CD4-positive, alpha-beta T cell treated with Interleukin-15 for 4 hours (primary cell): ENCODE data around the gene POLA1.
"Not testable (repeated sequence)": the region's sequence is repeated elsewhere in the genome, so short reads cannot be mapped to it uniquely, and the experiment has no call there.

Experiments used
- DNase-seq: peaks from one replicate; pipeline ENCODE4 v3.0.0-alpha.2; 2020; ENCODE audit warnings: low spot score

Gene POLA1, protein sequence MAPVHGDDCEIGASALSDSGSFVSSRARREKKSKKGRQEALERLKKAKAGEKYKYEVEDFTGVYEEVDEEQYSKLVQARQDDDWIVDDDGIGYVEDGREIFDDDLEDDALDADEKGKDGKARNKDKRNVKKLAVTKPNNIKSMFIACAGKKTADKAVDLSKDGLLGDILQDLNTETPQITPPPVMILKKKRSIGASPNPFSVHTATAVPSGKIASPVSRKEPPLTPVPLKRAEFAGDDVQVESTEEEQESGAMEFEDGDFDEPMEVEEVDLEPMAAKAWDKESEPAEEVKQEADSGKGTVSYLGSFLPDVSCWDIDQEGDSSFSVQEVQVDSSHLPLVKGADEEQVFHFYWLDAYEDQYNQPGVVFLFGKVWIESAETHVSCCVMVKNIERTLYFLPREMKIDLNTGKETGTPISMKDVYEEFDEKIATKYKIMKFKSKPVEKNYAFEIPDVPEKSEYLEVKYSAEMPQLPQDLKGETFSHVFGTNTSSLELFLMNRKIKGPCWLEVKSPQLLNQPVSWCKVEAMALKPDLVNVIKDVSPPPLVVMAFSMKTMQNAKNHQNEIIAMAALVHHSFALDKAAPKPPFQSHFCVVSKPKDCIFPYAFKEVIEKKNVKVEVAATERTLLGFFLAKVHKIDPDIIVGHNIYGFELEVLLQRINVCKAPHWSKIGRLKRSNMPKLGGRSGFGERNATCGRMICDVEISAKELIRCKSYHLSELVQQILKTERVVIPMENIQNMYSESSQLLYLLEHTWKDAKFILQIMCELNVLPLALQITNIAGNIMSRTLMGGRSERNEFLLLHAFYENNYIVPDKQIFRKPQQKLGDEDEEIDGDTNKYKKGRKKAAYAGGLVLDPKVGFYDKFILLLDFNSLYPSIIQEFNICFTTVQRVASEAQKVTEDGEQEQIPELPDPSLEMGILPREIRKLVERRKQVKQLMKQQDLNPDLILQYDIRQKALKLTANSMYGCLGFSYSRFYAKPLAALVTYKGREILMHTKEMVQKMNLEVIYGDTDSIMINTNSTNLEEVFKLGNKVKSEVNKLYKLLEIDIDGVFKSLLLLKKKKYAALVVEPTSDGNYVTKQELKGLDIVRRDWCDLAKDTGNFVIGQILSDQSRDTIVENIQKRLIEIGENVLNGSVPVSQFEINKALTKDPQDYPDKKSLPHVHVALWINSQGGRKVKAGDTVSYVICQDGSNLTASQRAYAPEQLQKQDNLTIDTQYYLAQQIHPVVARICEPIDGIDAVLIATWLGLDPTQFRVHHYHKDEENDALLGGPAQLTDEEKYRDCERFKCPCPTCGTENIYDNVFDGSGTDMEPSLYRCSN (N-terminal part only)

DNA sequence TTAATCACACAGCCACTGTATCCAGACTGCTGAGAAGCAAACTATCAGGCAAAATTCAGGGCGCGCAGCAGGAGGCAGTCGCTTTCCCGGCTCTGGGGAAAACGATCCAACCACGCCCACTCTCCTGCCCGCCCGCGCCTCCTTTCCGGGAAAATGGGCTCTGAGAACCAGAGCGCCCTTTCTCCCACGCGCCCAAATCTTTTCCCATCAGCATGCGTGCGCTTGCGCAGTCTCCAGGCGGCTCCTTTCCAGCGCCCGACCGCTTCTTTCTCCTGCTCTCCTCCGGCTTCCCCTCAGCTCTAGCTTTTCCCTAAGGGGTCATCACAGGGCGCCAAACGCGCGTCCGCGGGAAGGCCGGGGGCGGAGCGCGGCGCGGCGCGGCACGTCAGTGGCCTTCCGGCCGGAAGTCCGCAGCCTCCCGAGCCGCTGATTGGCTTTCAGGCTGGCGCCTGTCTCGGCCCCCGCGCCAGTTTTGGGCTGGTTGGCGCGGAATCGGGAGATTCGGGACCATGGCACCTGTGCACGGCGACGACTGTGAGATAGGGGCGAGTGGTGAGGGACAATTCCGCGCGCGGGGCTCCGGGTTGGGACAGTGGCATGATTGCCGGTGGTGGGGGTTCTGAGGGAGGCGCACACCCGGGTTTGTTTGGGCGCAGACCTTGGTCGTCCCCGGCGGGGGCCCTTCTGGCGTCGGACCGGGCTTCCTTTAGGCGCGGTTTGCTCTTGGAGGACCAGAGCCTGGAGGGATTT is at the start of gene POLA1:
Gene POLA1 (plus strand): TSS at position 466 of the 750 bp plus-strand sequence. CDS start 44 bp downstream, at position 510.
- peak; percentile 50 for DNase-seq

DNA sequence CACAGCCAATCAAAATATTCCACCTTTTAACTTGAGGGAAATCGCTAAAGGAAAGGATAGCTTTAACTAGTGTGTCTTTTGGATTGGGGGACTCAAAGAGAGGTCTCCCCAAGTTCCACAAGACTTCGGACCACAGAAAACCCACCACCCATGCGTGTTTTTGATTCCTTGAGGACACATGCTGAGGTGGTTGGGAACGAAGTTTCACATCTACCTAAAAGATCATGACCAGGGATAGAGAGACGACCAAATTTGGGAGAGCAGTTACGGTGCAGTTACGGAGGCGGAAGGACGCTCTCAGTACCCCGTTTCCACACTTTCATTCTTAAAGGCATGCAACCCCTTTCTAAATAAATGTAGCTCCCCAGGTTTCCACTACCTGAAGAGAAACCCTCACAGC is 47.7 kb upstream of the POLA1 start:
- no peak for DNase-seq

DNA sequence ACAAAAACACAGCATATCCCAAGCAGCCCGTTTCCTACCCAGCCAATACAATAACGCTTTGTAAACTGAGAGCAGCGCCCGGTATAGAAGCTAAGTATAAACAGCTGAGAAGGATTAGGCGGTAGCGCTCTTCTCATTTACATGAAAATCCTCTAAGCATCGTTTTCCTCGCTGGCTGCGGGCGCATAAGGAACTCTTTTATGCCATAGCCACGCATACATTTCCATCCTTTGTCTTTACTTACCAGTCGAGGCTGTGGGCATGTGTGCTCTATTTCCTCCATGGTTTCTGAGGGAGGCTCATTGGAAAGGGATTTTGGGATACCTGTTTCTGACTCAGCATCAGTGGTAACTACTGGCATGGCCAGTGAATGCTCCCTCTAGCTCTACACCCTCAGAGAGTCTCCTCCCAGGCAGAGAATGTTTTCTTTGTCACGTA is 47.0 kb upstream of the POLA1 start:
- no peak for DNase-seq

DNA sequence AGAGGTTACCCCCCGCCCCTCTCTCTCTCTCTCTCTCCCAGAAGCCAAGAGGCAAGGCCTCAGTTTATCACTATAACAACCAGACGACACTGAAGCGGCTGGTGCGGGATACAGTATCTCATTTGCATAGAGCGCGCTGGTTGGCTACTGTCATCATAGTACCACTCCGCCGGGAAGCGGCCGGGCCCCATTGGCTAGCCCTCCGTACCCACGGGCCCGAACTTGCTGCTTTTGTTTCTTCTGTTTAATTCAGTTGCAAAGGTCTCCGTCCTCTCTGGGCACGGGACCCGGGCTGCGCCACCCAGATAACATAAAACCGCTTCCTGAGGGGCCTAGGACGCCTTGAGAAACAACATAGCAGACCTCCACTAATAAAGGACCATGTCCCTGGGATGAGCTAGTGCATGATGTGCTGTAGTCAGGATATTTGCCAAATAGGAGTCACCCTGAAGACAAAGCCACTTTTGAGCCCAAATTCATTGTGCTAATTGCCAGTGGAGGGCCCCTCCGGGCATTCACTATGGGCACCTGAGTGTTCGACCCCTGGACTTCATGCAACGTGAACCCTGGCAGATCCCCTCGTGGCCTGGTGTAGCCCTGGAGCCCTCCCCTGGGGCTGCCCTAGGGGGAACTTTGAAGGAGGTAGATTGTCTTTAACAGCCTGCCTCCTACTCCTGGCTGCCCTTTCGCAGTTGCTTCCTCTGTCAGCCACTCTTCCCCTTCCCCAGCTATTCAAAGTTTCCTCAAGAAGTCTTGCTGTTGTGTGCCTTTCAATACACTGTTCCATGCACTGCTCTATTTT is 46.3 kb upstream of the POLA1 start, which contains the start of gene PCYT1B:
Gene PCYT1B (minus strand): TSS at position 91 of the 802 bp plus-strand sequence. CDS start 242 bp downstream, outside the sequence.
- DNase-seq = peak; percentile 30

DNA sequence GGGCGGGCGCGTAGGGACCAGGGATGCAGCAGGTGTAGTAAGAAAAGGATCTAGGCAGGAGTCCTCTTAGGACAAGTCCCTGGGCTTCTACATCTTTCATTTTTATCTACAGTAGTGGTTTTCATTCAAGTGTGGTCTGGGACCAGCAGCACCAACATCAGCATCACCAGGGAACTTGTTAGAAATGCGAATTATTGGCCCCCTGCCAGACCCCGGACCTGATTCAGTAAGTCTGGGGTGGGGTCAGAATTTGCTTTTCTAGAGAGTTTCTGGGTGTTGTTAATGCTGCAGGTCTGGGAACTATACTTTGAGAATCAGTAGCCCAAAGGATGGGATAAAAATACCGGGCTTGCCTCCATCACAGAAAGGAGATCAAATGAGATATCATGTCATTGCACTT is 45.2 kb upstream of the POLA1 start:
- no peak for DNase-seq

DNA sequence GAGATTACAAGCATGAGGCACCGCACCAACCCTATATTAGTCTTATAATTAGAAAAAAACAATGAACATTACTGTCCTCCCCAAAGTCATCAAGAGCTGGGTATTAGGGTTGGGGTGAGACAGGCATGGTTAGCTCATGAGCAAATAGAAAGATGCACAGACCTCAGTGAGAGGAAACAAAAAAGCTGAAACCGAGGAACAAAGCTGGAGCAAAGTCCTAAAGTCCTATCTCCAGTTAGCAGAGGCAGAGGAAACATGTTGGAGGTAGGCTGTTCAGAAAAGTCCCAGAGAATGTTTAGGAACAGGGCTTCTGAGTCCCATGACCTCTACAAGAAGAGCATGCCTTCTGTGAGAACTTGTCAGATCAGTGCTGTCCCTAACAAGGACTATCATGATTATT is 41.9 kb upstream of the POLA1 start:
- DNase-seq = no peak

DNA sequence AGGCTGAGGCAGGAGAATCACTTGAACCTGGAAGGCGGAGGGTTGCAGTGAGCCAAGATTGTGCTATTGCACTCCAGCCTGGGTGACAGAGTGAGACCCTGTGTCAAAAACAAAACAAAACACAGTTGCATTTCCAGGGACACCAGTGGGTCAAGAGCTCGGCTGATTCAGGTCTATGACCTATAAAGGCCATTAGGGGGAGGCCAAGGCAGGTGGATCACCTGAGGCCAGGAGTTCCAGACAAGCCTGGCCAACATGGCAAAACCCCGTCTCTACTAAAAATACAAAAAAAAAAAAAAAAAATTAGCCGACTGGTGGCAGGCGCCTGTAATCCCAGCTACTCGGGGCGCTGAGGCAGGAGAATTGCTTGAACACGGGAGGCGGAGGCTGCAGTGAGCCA is 38.0 kb upstream of the POLA1 start:
- DNase-seq = not testable (repeated sequence)

DNA sequence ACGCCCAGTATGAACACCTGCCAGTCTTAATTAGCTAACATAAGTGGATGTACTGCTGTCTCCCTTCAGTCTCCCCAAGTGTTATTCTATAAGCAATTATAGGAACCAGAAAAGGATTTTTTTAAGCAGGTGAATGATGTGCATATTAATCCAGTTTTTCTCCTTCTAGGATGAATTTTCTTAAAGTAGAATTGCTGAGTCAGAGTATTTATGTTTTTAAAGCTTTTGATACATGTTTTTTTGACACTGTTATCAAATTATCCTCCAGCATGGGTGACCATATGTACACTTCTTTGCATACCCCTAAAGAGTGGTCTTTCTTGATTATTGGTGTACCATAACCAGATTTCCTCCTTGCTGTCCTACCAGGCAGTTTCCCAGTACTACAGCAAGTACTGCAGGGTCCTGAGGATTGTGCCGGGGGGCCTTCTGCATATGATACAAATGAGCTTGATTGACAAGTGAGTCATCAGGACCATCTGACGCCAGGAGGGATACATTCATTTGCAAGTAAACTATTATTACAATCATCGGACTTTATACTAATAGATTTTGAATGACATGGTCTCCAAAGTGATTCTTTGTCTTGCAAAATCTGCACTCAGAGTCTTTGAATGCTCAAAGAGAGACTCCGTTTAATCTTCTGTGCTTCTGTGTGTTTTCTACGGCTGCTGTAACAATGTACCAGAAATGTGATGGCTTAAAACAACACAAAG is 35.9 kb upstream of the POLA1 start:
- no peak for DNase-seq

DNA sequence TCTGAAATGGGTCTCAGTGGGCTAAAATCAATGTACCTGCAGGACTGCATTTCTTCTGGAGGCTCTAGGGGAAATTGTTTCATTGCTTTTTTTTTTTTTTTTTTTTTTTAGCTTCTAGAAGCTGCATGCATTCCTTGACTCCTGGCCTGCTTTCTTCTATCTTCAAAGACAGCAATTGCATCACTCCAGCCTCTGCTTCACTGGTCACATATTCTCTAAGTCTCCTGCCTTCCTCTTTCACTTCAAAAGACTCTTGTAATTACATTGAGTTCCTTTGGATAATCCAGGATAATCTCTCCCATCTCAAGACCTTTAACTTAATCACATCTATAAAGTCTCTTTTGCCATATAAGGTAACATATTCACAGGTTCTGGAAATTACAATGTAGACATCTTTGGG is 35.3 kb upstream of the POLA1 start:
- DNase-seq = no peak

DNA sequence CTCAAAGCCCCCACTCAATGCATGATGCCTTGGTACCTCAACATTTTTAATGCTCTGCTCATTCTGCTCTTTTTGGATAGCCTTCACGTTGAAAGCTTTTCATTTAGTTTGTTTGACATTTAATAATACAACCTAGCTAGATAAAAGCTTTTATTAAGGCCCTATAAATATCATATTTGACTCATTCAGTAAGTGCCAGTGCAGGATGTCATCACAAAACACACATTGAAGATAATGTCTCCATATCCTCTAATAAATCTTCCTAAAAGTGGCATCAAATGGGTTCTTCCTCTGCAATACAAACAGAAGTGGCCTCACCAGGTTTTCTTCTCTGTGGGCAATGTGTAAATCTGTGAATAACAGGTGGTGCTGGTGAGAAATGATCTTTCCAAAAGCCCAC is 34.6 kb upstream of the POLA1 start:
- DNase-seq = no peak

DNA sequence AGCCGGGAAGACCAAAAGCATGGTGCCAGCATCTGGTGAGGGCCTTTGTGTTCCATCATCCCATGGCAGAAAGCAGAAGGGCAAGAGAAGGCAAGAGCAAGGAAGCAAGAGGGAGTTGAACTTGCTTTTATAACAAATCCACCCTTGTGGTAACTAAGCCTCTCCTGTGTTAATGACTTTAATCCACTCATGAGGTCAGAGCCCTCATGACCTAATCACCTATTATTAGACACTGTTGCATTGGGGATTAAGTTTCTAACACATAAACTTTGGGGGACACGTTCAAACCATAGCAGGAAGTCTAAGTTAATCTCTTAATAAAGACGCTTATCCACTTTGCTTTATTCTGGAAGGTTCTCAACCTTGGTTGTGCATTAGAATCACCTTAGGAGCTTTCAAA is 34.1 kb upstream of the POLA1 start:
- DNase-seq = no peak

DNA sequence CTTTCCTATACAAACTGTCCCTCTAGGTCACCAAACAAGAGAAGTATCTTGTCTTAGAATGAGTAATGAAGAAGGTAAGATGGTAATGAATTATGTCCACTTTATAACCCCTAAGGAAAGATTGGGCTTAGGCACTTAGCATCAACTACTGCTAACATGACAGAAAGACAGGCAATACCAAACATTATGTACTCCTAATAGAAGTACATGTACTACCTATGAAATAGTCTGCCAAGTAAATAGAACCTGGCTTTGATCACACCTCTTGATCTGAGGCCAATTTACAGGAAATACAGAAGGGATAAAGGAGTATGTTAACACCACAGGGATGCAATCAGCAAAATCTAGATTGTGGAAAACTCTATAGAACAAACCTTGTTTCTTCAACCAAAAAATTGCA is 32.4 kb upstream of the POLA1 start:
- no peak for DNase-seq

DNA sequence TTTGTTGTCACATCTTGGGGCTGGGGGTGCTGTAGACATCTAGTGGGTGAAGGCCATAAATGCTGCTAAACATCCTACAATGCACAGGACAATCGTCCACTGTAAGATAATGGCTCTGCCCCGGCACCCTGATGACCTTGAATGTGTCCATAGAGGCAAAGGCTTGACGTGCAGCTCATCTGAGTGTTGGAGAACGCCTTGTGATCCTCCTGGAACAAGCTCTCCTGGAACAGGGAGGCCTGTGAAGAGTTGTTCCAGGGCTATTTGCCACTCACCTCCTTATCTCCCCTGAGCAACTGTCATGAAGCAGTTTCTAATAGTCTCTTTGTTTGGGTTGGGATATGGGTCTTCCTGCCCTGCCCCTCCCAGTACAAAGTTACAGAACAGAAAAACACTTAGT is 31.4 kb upstream of the POLA1 start:
- no peak for DNase-seq

DNA sequence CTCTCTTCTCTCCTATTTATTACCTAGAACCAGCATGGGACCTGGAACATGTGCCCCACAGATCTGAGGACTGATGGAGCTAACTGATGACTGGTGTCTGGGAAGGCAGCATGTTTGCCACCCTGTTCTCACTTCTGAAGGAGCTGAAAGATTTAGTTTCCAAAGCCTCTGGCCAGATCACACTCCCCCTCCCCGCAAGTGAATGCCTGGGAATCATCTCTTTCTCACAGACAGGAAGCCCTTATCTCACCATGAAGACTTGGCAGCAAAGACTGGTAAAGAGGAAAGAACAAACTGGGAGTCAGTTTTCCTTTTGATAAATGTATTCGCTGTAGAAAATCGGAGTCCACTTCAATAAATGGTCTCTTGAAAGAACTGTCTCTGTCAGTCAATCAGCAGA is 25.6 kb upstream of the POLA1 start:
- DNase-seq = no peak

DNA sequence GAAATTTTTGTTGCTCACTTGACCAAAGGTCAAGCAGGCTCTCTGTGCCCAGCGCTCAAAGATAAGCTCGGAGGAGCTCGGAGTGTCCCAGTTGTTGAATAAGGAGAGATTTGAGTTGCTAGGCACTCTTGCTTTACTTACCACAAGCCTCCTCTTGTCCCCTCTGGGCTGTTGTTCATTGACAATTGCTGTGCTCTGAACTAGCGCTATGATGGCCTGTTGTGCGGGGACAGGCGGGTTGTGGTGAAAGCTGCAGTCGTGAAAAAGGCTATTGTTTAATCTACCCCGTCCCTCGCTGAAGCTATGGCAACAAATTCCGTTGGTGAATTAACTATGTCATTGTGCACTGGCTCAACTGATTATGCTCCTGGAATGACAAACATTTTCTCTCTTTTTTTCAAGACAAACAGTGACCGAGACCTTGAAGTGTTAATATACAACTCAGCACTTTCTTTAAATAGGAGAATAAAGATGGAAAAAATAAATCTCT is 21.0 kb upstream of the POLA1 start:
- no peak for DNase-seq

DNA sequence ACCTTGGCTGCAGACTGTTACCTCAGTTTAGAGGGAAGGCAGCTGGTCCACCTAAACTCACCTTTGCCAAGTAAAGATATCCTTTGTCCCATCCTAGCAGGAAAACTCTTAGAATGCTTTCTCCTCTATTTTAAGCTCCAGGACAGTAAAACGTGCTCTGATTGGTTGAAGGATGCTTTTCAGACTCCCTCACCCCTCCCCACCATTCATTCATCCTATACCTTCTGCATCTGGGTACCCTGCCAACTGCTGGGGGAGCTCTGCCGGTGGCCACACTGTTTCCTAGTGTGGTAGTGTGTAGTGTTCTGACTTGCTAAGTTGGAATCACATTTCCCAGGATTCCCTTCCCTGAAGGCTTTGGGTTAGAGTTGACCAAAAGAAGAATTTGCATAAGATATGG is 20.3 kb upstream of the POLA1 start:
- no peak for DNase-seq

DNA sequence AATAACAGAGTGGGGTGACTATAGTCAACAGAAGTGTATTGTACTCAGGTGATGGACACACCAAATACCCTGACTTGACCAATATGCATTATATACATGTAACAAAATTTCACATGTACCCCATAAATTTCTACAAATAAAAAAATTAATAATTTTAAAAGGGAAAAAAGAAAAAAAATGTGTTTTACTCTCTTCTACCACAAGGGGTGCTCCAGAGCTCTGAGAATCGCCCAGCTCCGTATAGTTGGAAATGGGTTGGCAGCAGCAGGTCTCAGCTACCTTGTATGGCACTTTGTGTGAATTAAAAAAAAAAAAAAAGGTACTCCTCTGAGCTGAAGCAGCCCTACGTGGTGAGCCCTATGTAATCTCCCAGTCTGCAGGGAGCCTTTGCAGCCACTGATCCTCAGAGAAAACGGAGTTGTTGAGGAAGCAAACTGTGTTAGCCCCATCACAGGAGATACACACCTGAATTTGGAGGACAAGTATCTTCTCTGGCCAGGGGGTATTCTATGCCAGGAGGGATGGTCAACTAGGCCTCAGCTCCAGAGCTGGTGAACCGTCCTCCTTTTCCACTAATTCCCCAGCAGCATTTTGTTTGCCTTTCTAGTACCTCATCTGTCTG is 17.2 kb upstream of the POLA1 start:
- DNase-seq = peak; percentile 0

DNA sequence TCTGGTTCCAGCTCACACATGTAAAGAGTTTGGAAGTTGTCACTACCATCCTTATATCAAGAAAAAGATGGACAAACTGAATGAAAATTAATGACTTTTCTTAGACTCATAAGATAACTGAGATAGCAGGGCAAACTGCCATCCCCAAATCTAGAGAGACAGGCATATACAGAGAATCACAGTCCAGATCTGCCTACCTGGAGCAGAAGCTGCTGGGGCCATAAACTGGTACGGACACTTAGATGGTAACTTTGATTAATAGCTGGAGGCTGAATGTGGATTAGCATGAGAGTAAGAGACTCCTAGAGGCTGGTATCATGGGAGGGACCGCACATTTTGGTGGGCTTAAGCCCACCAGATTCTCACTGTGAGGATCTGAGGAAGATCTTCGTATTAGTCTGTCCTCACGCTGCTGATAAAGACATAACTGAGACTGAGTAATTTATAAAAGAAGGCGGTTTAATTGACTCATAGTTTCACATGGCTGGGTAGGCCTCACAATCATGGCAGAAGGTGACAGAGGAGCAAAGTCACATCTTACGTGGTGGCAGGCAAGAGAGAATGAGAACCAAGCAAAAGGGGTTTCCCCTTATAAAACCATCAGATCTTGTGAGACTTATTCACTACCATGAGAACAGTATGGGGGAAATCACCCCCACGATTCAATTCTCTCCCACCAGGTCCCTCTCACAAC is 10.8 kb upstream of the POLA1 start:
- no peak for DNase-seq

DNA sequence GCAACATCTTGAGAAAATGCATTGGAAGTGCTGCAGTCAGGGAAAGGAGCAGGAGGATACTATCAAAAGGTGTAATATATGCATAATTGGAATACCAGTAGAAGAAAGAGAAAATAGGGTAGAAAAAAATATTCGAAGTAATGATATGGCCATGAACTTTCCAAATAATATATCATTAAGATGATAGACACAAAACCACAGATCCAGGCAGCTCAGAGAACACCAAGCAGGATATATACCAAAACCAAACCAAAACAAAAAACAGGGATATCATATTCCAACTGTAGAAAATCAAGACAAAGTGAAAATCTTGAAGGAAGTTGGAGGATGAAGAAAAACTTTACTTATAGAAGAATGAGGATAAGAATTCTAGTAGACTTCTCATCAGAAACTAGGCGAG is 9.7 kb upstream of the POLA1 start:
- DNase-seq = no peak
